Measurements from ENCODE around the gene KIF9. TPM values are rescaled to one million over a fixed set of nuclear protein-coding genes. Genes with fewer than 3 reads are reported as not detected.
"Not testable (repeated sequence)": the region's sequence is repeated elsewhere in the genome, so short reads cannot be mapped to it uniquely, and the experiment has no call there.

The KIF9 gene
- polyA plus RNA-seq, 1 donor from 2014 or later = 15.6 TPM

DNA sequence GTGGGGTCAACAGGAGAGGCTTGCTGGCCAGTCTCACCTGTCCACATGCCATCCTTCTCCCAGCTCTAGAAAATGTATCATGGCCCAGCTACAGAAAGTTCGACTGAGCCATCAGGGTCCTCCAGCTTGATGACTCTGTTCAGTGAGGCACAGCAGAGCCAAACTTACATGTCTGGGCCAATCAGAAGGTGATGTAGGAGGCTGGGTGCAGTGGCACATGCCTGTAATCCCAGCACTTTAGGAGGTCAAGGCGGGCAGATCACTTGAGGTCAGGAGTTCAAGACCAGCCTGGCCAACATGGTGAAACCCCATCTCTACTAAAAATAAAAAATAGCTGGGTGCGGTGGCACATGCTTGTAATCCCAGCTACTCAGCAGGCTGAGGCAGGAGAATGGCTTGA lies 31.5 kb downstream of the KIF9 start:
- not testable (repeated sequence) for H2AFZ ChIP-seq (ENCODE audit: low read depth, low read length); H3K9me2 ChIP-seq (ENCODE audit: insufficient read depth, low read length); H3K27me3 ChIP-seq (ENCODE audit: insufficient read depth, low read depth, low read length); H3K36me3 ChIP-seq (ENCODE audit: insufficient read depth, low read length); H3K4me2 ChIP-seq (ENCODE audit: low read length); H3K79me2 ChIP-seq (replicated peaks; ENCODE audit: insufficient read depth, low read length); H3K9ac ChIP-seq (ENCODE audit: low read length); H3K9me3 ChIP-seq (ENCODE audit: low read length); H3F3A ChIP-seq (ENCODE audit: insufficient read depth, low read length, poor library complexity, severe bottlenecking); H4K20me1 ChIP-seq (ENCODE audit: insufficient read depth); H3K4me3 ChIP-seq (ENCODE audit: low read length); H3K27ac ChIP-seq (ENCODE audit: low read length)

DNA sequence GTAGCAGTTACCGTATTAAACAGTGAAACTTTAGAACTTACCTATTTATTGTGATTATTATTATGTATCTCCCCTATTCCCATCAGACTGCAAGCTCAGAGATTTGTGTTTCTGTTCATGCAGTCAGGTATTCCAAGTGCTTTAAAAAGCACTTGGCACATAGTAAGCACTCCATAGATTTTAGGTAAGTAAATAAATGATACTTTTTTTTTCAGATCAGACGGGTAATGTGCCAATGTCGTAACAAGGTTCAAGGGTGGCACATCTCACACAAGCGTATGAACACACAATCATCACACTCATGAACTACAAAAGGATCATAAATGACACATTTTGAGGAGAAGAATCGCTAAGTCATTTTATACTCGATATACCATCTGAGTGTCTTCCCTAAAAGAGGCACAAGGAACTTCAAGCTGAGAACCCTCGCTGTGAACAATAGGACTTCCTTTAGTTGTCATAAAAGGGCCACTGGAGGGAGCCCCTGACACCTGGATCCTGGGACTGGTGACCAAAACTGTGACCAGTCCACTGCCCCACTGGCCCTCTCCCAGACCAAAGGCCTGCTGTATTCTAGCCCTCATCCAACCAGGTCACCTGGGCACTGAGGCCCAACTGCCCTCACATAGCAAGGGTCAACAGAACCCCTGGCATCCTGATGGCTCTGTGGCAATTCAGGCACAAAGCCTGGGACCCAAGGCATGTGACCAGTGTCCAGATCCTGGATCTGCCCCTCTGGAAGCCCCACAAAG lies 32.1 kb downstream of the KIF9 start:
- H3K9me2 ChIP-seq (ENCODE audit: insufficient read depth, low read length) = no peaks in the 10 kb centered on the region
- H3K9me3 ChIP-seq (ENCODE audit: low read length) = no peaks in the 10 kb centered on the region
- no peak overlapping the region for H2AFZ ChIP-seq (ENCODE audit: low read depth, low read length)
- H3K4me2 ChIP-seq (ENCODE audit: low read length) = no peak overlapping the region
- H3K9ac ChIP-seq (ENCODE audit: low read length) = no peak overlapping the region
- TF ChIP-seq, protein P1, sequence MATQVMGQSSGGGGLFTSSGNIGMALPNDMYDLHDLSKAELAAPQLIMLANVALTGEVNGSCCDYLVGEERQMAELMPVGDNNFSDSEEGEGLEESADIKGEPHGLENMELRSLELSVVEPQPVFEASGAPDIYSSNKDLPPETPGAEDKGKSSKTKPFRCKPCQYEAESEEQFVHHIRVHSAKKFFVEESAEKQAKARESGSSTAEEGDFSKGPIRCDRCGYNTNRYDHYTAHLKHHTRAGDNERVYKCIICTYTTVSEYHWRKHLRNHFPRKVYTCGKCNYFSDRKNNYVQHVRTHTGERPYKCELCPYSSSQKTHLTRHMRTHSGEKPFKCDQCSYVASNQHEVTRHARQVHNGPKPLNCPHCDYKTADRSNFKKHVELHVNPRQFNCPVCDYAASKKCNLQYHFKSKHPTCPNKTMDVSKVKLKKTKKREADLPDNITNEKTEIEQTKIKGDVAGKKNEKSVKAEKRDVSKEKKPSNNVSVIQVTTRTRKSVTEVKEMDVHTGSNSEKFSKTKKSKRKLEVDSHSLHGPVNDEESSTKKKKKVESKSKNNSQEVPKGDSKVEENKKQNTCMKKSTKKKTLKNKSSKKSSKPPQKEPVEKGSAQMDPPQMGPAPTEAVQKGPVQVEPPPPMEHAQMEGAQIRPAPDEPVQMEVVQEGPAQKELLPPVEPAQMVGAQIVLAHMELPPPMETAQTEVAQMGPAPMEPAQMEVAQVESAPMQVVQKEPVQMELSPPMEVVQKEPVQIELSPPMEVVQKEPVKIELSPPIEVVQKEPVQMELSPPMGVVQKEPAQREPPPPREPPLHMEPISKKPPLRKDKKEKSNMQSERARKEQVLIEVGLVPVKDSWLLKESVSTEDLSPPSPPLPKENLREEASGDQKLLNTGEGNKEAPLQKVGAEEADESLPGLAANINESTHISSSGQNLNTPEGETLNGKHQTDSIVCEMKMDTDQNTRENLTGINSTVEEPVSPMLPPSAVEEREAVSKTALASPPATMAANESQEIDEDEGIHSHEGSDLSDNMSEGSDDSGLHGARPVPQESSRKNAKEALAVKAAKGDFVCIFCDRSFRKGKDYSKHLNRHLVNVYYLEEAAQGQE (IDR thresholded peaks at IDR 0.05; ENCODE audit: borderline replicate concordance) = no peak
- TF ChIP-seq RAD21 (conservative IDR thresholded peaks at IDR 0.05) (no peak), EP300 (conservative IDR thresholded peaks at IDR 0.05; ENCODE audit: poor library complexity, severe bottlenecking) (no peak), SMC3 (conservative IDR thresholded peaks at IDR 0.05; ENCODE audit: poor library complexity) (no peak), EZH2 (IDR thresholded peaks at IDR 0.05; ENCODE audit: borderline replicate concordance, insufficient read depth, low read length, poor library complexity, severe bottlenecking) (no peak), MXI1 (conservative IDR thresholded peaks at IDR 0.05; ENCODE audit: poor library complexity, severe bottlenecking) (no peak), POLR2AphosphoS5 (IDR thresholded peaks at IDR 0.05) (no peak), TAF1 (IDR thresholded peaks at IDR 0.05; ENCODE audit: low read depth) (no peak)
- TF ChIP-seq, protein P2, sequence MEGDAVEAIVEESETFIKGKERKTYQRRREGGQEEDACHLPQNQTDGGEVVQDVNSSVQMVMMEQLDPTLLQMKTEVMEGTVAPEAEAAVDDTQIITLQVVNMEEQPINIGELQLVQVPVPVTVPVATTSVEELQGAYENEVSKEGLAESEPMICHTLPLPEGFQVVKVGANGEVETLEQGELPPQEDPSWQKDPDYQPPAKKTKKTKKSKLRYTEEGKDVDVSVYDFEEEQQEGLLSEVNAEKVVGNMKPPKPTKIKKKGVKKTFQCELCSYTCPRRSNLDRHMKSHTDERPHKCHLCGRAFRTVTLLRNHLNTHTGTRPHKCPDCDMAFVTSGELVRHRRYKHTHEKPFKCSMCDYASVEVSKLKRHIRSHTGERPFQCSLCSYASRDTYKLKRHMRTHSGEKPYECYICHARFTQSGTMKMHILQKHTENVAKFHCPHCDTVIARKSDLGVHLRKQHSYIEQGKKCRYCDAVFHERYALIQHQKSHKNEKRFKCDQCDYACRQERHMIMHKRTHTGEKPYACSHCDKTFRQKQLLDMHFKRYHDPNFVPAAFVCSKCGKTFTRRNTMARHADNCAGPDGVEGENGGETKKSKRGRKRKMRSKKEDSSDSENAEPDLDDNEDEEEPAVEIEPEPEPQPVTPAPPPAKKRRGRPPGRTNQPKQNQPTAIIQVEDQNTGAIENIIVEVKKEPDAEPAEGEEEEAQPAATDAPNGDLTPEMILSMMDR (IDR thresholded peaks at IDR 0.05; ENCODE audit: poor library complexity, severe bottlenecking) = no peak
- H4K20me1 ChIP-seq (ENCODE audit: insufficient read depth) = no peaks in the 10 kb centered on the region
- no peak overlapping the region for H3K27ac ChIP-seq (ENCODE audit: low read length)
- no peaks in the 10 kb centered on the region for H3K79me2 ChIP-seq (replicated peaks; ENCODE audit: insufficient read depth, low read length)
- no peak overlapping the region for H3K4me3 ChIP-seq (ENCODE audit: low read length)
- no peaks in the 10 kb centered on the region for H3K36me3 ChIP-seq (ENCODE audit: insufficient read depth, low read length)
- H3F3A ChIP-seq (ENCODE audit: insufficient read depth, low read length, poor library complexity, severe bottlenecking) = no peaks in the 10 kb centered on the region
- H3K27me3 ChIP-seq (ENCODE audit: insufficient read depth, low read depth, low read length) = no peaks in the 10 kb centered on the region
